ENCODE results near the gene DEAF1.

GRCh38 chr11:612961-613300, 82.1 kb downstream of the DEAF1 start:
- TF ChIP-seq, protein P1, sequence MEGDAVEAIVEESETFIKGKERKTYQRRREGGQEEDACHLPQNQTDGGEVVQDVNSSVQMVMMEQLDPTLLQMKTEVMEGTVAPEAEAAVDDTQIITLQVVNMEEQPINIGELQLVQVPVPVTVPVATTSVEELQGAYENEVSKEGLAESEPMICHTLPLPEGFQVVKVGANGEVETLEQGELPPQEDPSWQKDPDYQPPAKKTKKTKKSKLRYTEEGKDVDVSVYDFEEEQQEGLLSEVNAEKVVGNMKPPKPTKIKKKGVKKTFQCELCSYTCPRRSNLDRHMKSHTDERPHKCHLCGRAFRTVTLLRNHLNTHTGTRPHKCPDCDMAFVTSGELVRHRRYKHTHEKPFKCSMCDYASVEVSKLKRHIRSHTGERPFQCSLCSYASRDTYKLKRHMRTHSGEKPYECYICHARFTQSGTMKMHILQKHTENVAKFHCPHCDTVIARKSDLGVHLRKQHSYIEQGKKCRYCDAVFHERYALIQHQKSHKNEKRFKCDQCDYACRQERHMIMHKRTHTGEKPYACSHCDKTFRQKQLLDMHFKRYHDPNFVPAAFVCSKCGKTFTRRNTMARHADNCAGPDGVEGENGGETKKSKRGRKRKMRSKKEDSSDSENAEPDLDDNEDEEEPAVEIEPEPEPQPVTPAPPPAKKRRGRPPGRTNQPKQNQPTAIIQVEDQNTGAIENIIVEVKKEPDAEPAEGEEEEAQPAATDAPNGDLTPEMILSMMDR (conservative IDR thresholded peaks at IDR 0.05 in 1 of 2, IDR thresholded peaks at IDR 0.05 in 1 of 2; ENCODE audit: low read depth in 1 of 2, low read length in 2 of 2): no peak
- no peak for TF ChIP-seq EZH2 (IDR thresholded peaks at IDR 0.05; ENCODE audit: low read length, missing control alignments)

All from fibroblast of lung (primary cell).